Adrenal gland (tissue), 5 donors: ENCODE results near the gene UQCC3.

Experiments used
- CTCF ChIP-seq, 6 experiments: fragments of 450-650 bp in 4 of 6; fragments of 200-600 bp in 2 of 6; sonication (generic) in 1 of 6; IDR thresholded peaks; 1 replicate in 5 of 6; 2 replicates in 1 of 6; pipeline versions ENCODE4 v1.5.1 to v1.8.0; 2016 to 2021; ENCODE audit warnings: antibody characterized with exemption in 6 of 6, mild to moderate bottlenecking in 2 of 6, moderate library complexity in 1 of 6
- POLR2A ChIP-seq, 2 donors: fragments of 450-650 bp; IDR thresholded peaks; one replicate each; pipeline ENCODE4 v1.6.1; 2017; ENCODE audit warnings: antibody characterized with exemption in 2 of 2, mild to moderate bottlenecking in 2 of 2, moderate library complexity in 1 of 2
- donor health status: DM: no; HTN: no; CAD: no.

GRCh38 chr11:62654297-62654696, 17.2 kb upstream of the UQCC3 start:
- TF ChIP-seq POLR2A (IDR thresholded peaks at IDR 0.05) (no peak), CTCF (IDR thresholded peaks at IDR 0.05) (no peak)
